ENCODE results near the gene SMIM38. TPM values are rescaled to one million over a fixed set of nuclear protein-coding genes. Genes with fewer than 3 reads are reported as not detected.

The SMIM38 gene
- total and polyA plus RNA-seq, 10 donors: 0.02 to 2.0 (median 0.93) TPM

DNA sequence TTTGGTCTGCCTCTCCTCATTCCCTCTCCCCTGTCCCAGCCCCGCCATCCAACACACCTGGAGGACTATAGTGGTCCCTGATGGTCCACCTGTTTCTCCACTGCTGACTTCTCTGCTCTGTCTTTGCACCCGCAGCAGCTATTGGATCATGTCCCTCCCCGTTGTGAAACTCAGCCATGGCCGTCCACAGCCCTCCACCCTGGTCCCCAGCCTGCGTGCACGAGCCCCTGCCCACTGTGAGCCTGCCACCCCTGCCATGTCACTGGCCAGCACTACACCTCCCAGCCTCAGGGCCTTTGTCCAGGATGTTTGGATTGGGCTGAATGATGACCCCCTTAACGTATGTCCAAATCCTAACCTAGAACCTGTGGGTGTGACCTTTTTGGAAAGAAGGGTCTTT lies 47.7 kb upstream of the SMIM38 start:
- H3K4me1 ChIP-seq: no peaks in the 10 kb centered on the region
- peaks cover 0 to 7% (median 0%) of the 10 kb centered on the region in 6 donors for H3K36me3 ChIP-seq
- no peak overlapping the region for H3K27ac ChIP-seq
- peaks cover 0 to 4% (median 0%) of the 10 kb centered on the region in 7 donors for H3K27me3 ChIP-seq (replicated peaks in 1 of 7)
- H3K9me3 ChIP-seq: peaks cover 0 to 5% (median 0%) of the 10 kb centered on the region in 8 donors
- no peak overlapping the region for H3K4me3 ChIP-seq
- no peak for DNase-seq
- WGBS, 5 donors: 89 to 94% (median 94%) methylated on average over 7 of the region's 7 CpGs
- TF ChIP-seq CTCF (IDR thresholded peaks at IDR 0.05 in 8 of 11, conservative IDR thresholded peaks at IDR 0.05 in 3 of 11) (no peak), POLR2A (IDR thresholded peaks at IDR 0.05) (no peak), POLR2AphosphoS5 (IDR thresholded peaks at IDR 0.05) (no peak)
- intact Hi-C loops (cut with DNase I; ENCODE audit: low total_unique reads): no loop called here

- TF ChIP-seq POLR2A (IDR thresholded peaks at IDR 0.05): no peak
- TF ChIP-seq CTCF (IDR thresholded peaks at IDR 0.05 in 8 of 11, conservative IDR thresholded peaks at IDR 0.05 in 3 of 11): no peak
- TF ChIP-seq POLR2AphosphoS5 (IDR thresholded peaks at IDR 0.05): no peak
- 80 to 95% (median 94%) methylated on average over 5 of the region's 5 CpGs for WGBS, 5 donors
- peaks cover 0 to 5% (median 0%) of the 10 kb centered on the region in 8 donors for H3K9me3 ChIP-seq
- H3K27me3 ChIP-seq (replicated peaks in 1 of 7): peaks cover 0 to 4% (median 0%) of the 10 kb centered on the region in 7 donors
- peaks cover 0 to 7% (median 0%) of the 10 kb centered on the region in 6 donors for H3K36me3 ChIP-seq
- no peak overlapping the region for H3K27ac ChIP-seq
- no peaks in the 10 kb centered on the region for H3K4me1 ChIP-seq
- intact Hi-C loops (cut with DNase I; ENCODE audit: low total_unique reads): no loop called here
- no peak for DNase-seq
- H3K4me3 ChIP-seq: no peak overlapping the region
These were observed 47.2 kb upstream of the SMIM38 start for GRCh38 chr11:69108559-69108958.

- Histone ChIP-seq H3K9me3 (peaks cover 0 to 5% (median 0%) of the 10 kb centered on the region in 8 donors), H3K4me3 (no peak overlapping the region), H3K27me3 (replicated peaks in 1 of 7) (peaks cover 0 to 4% (median 0%) of the 10 kb centered on the region in 7 donors), H3K36me3 (peaks cover 0 to 7% (median 0%) of the 10 kb centered on the region in 6 donors), H3K27ac (no peak overlapping the region), H3K4me1 (no peaks in the 10 kb centered on the region)
- no peak for DNase-seq
- WGBS, 5 donors: 61 to 91% (median 83%) methylated on average over 2 of the region's 2 CpGs
- no peak for TF ChIP-seq CTCF (IDR thresholded peaks at IDR 0.05 in 8 of 11, conservative IDR thresholded peaks at IDR 0.05 in 3 of 11)
- no peak for TF ChIP-seq POLR2AphosphoS5 (IDR thresholded peaks at IDR 0.05)
- TF ChIP-seq POLR2A (IDR thresholded peaks at IDR 0.05): no peak
- intact Hi-C loops (cut with DNase I; ENCODE audit: low total_unique reads): no loop called here
These were observed 46.6 kb upstream of the SMIM38 start for GRCh38 chr11:69109101-69109500.

DNA sequence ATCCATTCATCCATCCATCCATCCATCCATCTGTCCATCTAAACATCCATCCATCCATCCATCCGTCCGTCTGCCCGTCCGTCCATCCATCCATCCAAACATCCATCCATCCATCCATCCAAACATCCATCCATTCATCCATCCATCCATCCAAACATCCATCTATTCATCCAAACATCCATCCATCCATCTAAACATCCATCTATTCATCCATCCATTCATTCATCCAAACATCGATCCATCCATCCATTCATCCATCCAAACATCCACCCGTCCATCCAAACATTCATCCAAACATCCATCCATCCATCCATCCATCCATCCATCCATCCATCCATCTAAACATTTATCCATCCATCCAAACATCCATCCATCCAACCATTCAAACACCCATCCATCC lies 45.3 kb upstream of the SMIM38 start:
- no peak overlapping the region for H3K27ac ChIP-seq
- 91 to 96% (median 95%) methylated on average over 6 of the region's 6 CpGs for WGBS, 5 donors
- no peak overlapping the region for H3K4me3 ChIP-seq
- DNase-seq: no peak
- peaks cover 0 to 4% (median 0%) of the 10 kb centered on the region in 7 donors for H3K27me3 ChIP-seq (replicated peaks in 1 of 7)
- no peak for TF ChIP-seq CTCF (IDR thresholded peaks at IDR 0.05 in 8 of 11, conservative IDR thresholded peaks at IDR 0.05 in 3 of 11)
- TF ChIP-seq POLR2A (IDR thresholded peaks at IDR 0.05): no peak
- no peak for TF ChIP-seq POLR2AphosphoS5 (IDR thresholded peaks at IDR 0.05)
- peaks cover 0 to 5% (median 0%) of the 10 kb centered on the region in 8 donors for H3K9me3 ChIP-seq
- no peaks in the 10 kb centered on the region for H3K4me1 ChIP-seq
- peaks cover 0 to 7% (median 0%) of the 10 kb centered on the region in 6 donors for H3K36me3 ChIP-seq
- intact Hi-C loops (cut with DNase I; ENCODE audit: low total_unique reads): no loop called here

Data from spleen (tissue), 11 donors.